K562 (cell line): ENCODE data around the gene TOR1A. TPM values are rescaled to one million over a fixed set of nuclear protein-coding genes. Genes with fewer than 3 reads are reported as not detected.

Source experiments
- AFF1 ChIP-seq, 2 experiments: fragments of 450-650 bp; IDR thresholded peaks; 2 replicates each; pipeline ENCODE4 v1.6.1; 2018; ENCODE audit warnings: mild to moderate bottlenecking in 2 of 2, low read depth in 1 of 2; ENCODE audit not compliant: partially characterized antibody in 2 of 2
- CBX1 ChIP-seq: sonication (generic); IDR thresholded peaks from 2 replicates; pipeline ENCODE4 v1.6.1; 2016; ENCODE audit warnings: antibody characterized with exemption, low read depth, mild to moderate bottlenecking
- CGGBP1 ChIP-seq: fragments of 250-450 bp; sonication (Bioruptor Pico); IDR thresholded peaks from 2 replicates; pipeline ENCODE4 v1.9.0; 2021; ENCODE audit warnings: mild to moderate bottlenecking
- EHMT2 ChIP-seq: fragments of 450-650 bp; IDR thresholded peaks from 2 replicates; pipeline ENCODE4 v1.6.1; 2018; ENCODE audit warnings: antibody characterized with exemption
- EP400 ChIP-seq: fragments of 450-650 bp; IDR thresholded peaks from 2 replicates; pipeline ENCODE4 v1.6.1; 2017; ENCODE audit warnings: antibody characterized with exemption, mild to moderate bottlenecking, moderate library complexity
- GATAD2B ChIP-seq: fragments of 450-650 bp; IDR thresholded peaks from 2 replicates; pipeline ENCODE4 v1.6.1; 2017; ENCODE audit warnings: mild to moderate bottlenecking, borderline replicate concordance
- HMG20A ChIP-seq: fragments of 450-650 bp; formaldehyde crosslinking; conservative IDR thresholded peaks from 2 replicates; pipeline ENCODE4 v1.4.0; 2020; ENCODE audit warnings: mild to moderate bottlenecking, mixed read lengths
- HOMEZ ChIP-seq: fragments of 250-450 bp; sonication (Bioruptor Pico); IDR thresholded peaks from 2 replicates; pipeline ENCODE4 v1.4.0; 2020; ENCODE audit warnings: mild to moderate bottlenecking, moderate library complexity
- KHSRP ChIP-seq: fragments of 450-650 bp; IDR thresholded peaks from 2 replicates; pipeline ENCODE4 v1.6.1; 2017
- MBD2 ChIP-seq: sonication (generic); IDR thresholded peaks from 2 replicates; pipeline ENCODE4 v1.6.1; 2016; ENCODE audit warnings: low read depth, borderline replicate concordance
- NFE2 ChIP-seq: IDR thresholded peaks from 2 replicates; pipeline ENCODE4 v1.6.1; 2014; ENCODE audit warnings: antibody characterized with exemption, low read depth
- OTX1 ChIP-seq: fragments of 450-650 bp; formaldehyde crosslinking; IDR thresholded peaks from 2 replicates; pipeline ENCODE4 v1.4.0; 2022; ENCODE audit warnings: mild to moderate bottlenecking
- RFX7 ChIP-seq: fragments of 250-450 bp; sonication (Bioruptor Pico); IDR thresholded peaks from 2 replicates; pipeline ENCODE4 v1.5.1; 2021; ENCODE audit warnings: mild to moderate bottlenecking
- RNF219 ChIP-seq: fragments of 250-450 bp; sonication (Bioruptor Pico); IDR thresholded peaks from 2 replicates; pipeline ENCODE4 v1.5.0; 2022; ENCODE audit warnings: mild to moderate bottlenecking
- SAFB2 ChIP-seq: fragments of 200-400 bp; formaldehyde crosslinking; IDR thresholded peaks from 2 replicates; pipeline ENCODE4 v1.6.1; 2018; ENCODE audit warnings: borderline replicate concordance, low read length, low read depth, moderate library complexity; ENCODE audit not compliant: severe bottlenecking
- THRAP3 ChIP-seq: fragments of 450-650 bp; IDR thresholded peaks from 2 replicates; pipeline ENCODE4 v1.6.1; 2016; ENCODE audit warnings: mild to moderate bottlenecking, inconsistent platforms, borderline replicate concordance
- ZBTB9 ChIP-seq: fragments of 450-650 bp; formaldehyde crosslinking; IDR thresholded peaks from 2 replicates; pipeline ENCODE4 v1.4.0; 2020; ENCODE audit warnings: mild to moderate bottlenecking, moderate library complexity
- polyA plus RNA-seq, 8 experiments: library from polyadenylated mRNA; depleted of rRNA in 4 of 8; stranded (reverse) in 5 of 8; unstranded in 3 of 8; fragments of >200 nt; fragmentation: Nextera tagmentation in 2 of 8; fragmentation: Illumina TruSeq in 1 of 8; extraction: Ambion mirVana in 2 of 8; extraction: Trizol in 1 of 8; gene quantifications; 2 replicates each; pipeline versions ENCODE4 v1.2.1 to v1.2.3, GENCODE V29; 2011 to 2014; ENCODE audit warnings: inconsistent platforms in 1 of 8, missing spikeins in 1 of 8
- total RNA-seq, 7 experiments: library from RNA; depleted of rRNA in 6 of 7; stranded (reverse); fragments of >200 nt in 6 of 7; fragmentation: Illumina TruSeq in 2 of 7; extraction: Trizol in 2 of 7; gene quantifications; 2 replicates each; pipeline versions ENCODE4 v1.2.1 to v1.2.3, GENCODE V29; 2011 to 2021; ENCODE audit warnings: low replicate concordance in 1 of 7
- TF ChIP-seq, protein P1 (sequence below): fragments of 450-650 bp; formaldehyde crosslinking; IDR thresholded peaks from 2 replicates; pipeline ENCODE4 v1.4.0; 2022; ENCODE audit warnings: missing genetic modification characterization

The TOR1A gene
- total and polyA plus RNA-seq, 9 of the 15 experiments (the other 6 are each of a cell fraction or from before 2014, with no cell fraction given) = 4.5 to 85.8 (median 51.3) TPM

DNA sequence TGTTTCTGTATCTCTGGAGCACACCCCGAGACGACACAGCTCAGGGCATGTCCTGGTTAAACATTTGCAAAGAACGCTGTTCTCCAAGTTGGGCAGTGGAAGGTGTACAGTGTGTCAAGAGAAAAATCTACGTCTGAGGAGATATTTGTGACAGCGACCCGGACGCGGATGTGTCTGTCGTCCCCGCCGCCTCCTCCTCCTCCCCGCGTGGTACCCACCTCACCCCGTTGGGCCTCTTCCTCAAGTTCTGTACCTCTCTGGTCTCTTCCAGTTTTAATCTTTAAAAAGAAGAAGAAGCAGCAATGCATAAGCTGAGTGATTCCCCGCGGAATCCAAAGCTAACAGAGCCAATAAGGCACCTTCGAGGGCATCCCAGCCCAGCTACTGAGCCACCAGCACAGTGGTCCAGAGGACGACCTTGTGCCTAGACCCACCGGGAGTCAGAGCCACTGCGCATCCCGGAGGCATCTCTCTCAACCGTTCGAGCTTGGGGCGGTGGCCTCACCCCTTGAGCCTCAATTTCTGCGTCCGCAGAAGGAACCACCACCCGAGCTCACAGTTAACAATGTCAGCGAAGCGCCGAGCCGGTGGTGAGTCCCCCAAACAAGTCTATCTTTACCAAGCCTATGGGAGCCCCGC, 10.7 kb upstream of the TOR1A start (continued):
- no peak for TF ChIP-seq HOMEZ (CRISPR knock-in tag)
- no peak for TF ChIP-seq CBX1
- no peak for TF ChIP-seq GATAD2B
- 0 out of 2 replicates have a peak, but pooled peaks have one; percentile 75 for TF ChIP-seq CGGBP1
- peak in 1 of 2 experiments; percentile 55 for TF ChIP-seq AFF1 (IDR thresholded peaks at IDR 0.05; ENCODE audit: low read depth in 1 of 2, partially characterized antibody in 2 of 2)
- no peak for TF ChIP-seq RNF219 (CRISPR knock-in tag)
- TF ChIP-seq, protein P1, sequence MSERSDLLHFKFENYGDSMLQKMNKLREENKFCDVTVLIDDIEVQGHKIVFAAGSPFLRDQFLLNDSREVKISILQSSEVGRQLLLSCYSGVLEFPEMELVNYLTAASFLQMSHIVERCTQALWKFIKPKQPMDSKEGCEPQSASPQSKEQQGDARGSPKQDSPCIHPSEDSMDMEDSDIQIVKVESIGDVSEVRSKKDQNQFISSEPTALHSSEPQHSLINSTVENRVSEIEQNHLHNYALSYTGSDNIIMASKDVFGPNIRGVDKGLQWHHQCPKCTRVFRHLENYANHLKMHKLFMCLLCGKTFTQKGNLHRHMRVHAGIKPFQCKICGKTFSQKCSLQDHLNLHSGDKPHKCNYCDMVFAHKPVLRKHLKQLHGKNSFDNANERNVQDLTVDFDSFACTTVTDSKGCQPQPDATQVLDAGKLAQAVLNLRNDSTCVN (CRISPR knock-in tag) = no peak
- TF ChIP-seq KHSRP = no peak
- TF ChIP-seq SAFB2 = no peak
- 0 out of 2 replicates have a peak, but pooled peaks have one; percentile 71 for TF ChIP-seq ZBTB9
- TF ChIP-seq HMG20A (CRISPR knock-in tag) = 0 out of 2 replicates have a peak, but pooled peaks have one; percentile 20
- 0 out of 2 replicates have a peak, but pooled peaks have one; percentile 32 for TF ChIP-seq OTX1
- no peak for TF ChIP-seq MBD2
- no peak for TF ChIP-seq NFE2
- TF ChIP-seq THRAP3 = no peak
- no peak for TF ChIP-seq EHMT2
- no peak for TF ChIP-seq RFX7 (CRISPR knock-in tag)
- TF ChIP-seq EP400 = no peak
